ENCODE results near the gene NOSIP.
A peak's percentile ranks its signal among the peaks of the same experiment; 100 is the strongest.

The NOSIP gene

GRCh38 chr19:49594157-49594992 lies 14.0 kb upstream of the NOSIP start:
- Histone ChIP-seq H3K9ac (ENCODE audit: low read length in 2 of 2) (peak overlapping the region in 1 of 2 donors; percentile 19), H3K27me3 (ENCODE audit: control insufficient read depth in 1 of 2, insufficient read depth in 2 of 2, low read length in 2 of 2) (no peaks in the 10 kb centered on the region), H3K4me3 (ENCODE audit: low read length in 2 of 2) (no peak overlapping the region)

GRCh38 chr19:49593233-49594113 lies 13.1 kb upstream of the NOSIP start:
- peak overlapping the region in 1 of 2 donors; percentile 83 for H3K4me3 ChIP-seq (ENCODE audit: low read length in 2 of 2)
- peak overlapping the region; percentile 19 to 30 for H3K9ac ChIP-seq (ENCODE audit: low read length in 2 of 2)
- H3K27me3 ChIP-seq (ENCODE audit: control insufficient read depth in 1 of 2, insufficient read depth in 2 of 2, low read length in 2 of 2), result no peaks in the 10 kb centered on the region
- H3K36me3 ChIP-seq (ENCODE audit: control insufficient read depth in 2 of 2, insufficient read depth in 2 of 2, low read length in 2 of 2), result peaks cover 3 to 12% of the 10 kb centered on the region in 2 donors
- H3K9me3 ChIP-seq (ENCODE audit: control insufficient read depth in 2 of 2, low read length in 2 of 2), result no peaks in the 10 kb centered on the region
- H3K4me1 ChIP-seq (ENCODE audit: control insufficient read depth, insufficient read depth, low read length), result peaks cover 30% of the 10 kb centered on the region
- H3K27ac ChIP-seq (ENCODE audit: low read length), result peak overlapping the region; percentile 83

More at GRCh38 chr19:49594157-49594992, 14.0 kb upstream of the NOSIP start:
- Histone ChIP-seq H3K4me1 (ENCODE audit: control insufficient read depth, insufficient read depth, low read length) (peaks cover 30% of the 10 kb centered on the region), H3K9me3 (ENCODE audit: control insufficient read depth in 2 of 2, low read length in 2 of 2) (no peaks in the 10 kb centered on the region), H3K27ac (ENCODE audit: low read length) (peak overlapping the region; percentile 83), H3K36me3 (ENCODE audit: control insufficient read depth in 2 of 2, insufficient read depth in 2 of 2, low read length in 2 of 2) (peaks cover 12 to 21% of the 10 kb centered on the region in 2 donors)

GRCh38 chr19:49592486-49593232 lies 12.3 kb upstream of the NOSIP start:
- Histone ChIP-seq H3K4me1 (ENCODE audit: control insufficient read depth, insufficient read depth, low read length) (peaks cover 30% of the 10 kb centered on the region), H3K27me3 (ENCODE audit: control insufficient read depth in 1 of 2, insufficient read depth in 2 of 2, low read length in 2 of 2) (no peaks in the 10 kb centered on the region), H3K4me3 (ENCODE audit: low read length in 2 of 2) (peak overlapping the region; percentile 83 to 85), H3K36me3 (ENCODE audit: control insufficient read depth in 2 of 2, insufficient read depth in 2 of 2, low read length in 2 of 2) (peaks cover 3 to 10% of the 10 kb centered on the region in 2 donors), H3K27ac (ENCODE audit: low read length) (peak overlapping the region; percentile 83), H3K9me3 (ENCODE audit: control insufficient read depth in 2 of 2, low read length in 2 of 2) (no peaks in the 10 kb centered on the region), H3K9ac (ENCODE audit: low read length in 2 of 2) (peak overlapping the region; percentile 61 to 62)

GRCh38 chr19:49591731-49592485 lies 11.6 kb upstream of the NOSIP start:
- Histone ChIP-seq H3K4me3 (ENCODE audit: low read length in 2 of 2) (peak overlapping the region; percentile 83 to 85), H3K9me3 (ENCODE audit: control insufficient read depth in 2 of 2, low read length in 2 of 2) (no peaks in the 10 kb centered on the region), H3K36me3 (ENCODE audit: control insufficient read depth in 2 of 2, insufficient read depth in 2 of 2, low read length in 2 of 2) (peaks cover 3 to 10% of the 10 kb centered on the region in 2 donors), H3K9ac (ENCODE audit: low read length in 2 of 2) (peak overlapping the region; percentile 61 to 62), H3K27ac (ENCODE audit: low read length) (peak overlapping the region; percentile 83), H3K27me3 (ENCODE audit: control insufficient read depth in 1 of 2, insufficient read depth in 2 of 2, low read length in 2 of 2) (no peaks in the 10 kb centered on the region), H3K4me1 (ENCODE audit: control insufficient read depth, insufficient read depth, low read length) (peaks cover 30% of the 10 kb centered on the region)

GRCh38 chr19:49590971-49591730 lies 10.8 kb upstream of the NOSIP start, which contains the start of gene PRR12:
Gene PRR12, plus strand, starts transcription at chr19:49591182. Its CDS starts 473 bp downstream, at chr19:49591655.
- Histone ChIP-seq H3K27me3 (ENCODE audit: control insufficient read depth in 1 of 2, insufficient read depth in 2 of 2, low read length in 2 of 2) (no peaks in the 10 kb centered on the region), H3K36me3 (ENCODE audit: control insufficient read depth in 2 of 2, insufficient read depth in 2 of 2, low read length in 2 of 2) (peaks cover 3 to 10% of the 10 kb centered on the region in 2 donors), H3K9ac (ENCODE audit: low read length in 2 of 2) (peak within 1 kb of the TSS; percentile 87 to 91), H3K4me1 (ENCODE audit: control insufficient read depth, insufficient read depth, low read length) (peaks cover 30% of the 10 kb centered on the region), H3K4me3 (ENCODE audit: low read length in 2 of 2) (peak within 1 kb of the TSS; percentile 90 to 93), H3K9me3 (ENCODE audit: control insufficient read depth in 2 of 2, low read length in 2 of 2) (no peaks in the 10 kb centered on the region), H3K27ac (ENCODE audit: low read length) (peak within 1 kb of the TSS; percentile 87)

GRCh38 chr19:49590071-49590970 lies 10.0 kb upstream of the NOSIP start:
- Histone ChIP-seq H3K9me3 (ENCODE audit: control insufficient read depth in 2 of 2, low read length in 2 of 2) (no peaks in the 10 kb centered on the region), H3K9ac (ENCODE audit: low read length in 2 of 2) (peak overlapping the region; percentile 87 to 91), H3K4me3 (ENCODE audit: low read length in 2 of 2) (peak overlapping the region; percentile 90 to 93), H3K27ac (ENCODE audit: low read length) (peak overlapping the region; percentile 87), H3K36me3 (ENCODE audit: control insufficient read depth in 2 of 2, insufficient read depth in 2 of 2, low read length in 2 of 2) (peaks cover 0 to 10% of the 10 kb centered on the region in 2 donors), H3K4me1 (ENCODE audit: control insufficient read depth, insufficient read depth, low read length) (peaks cover 30% of the 10 kb centered on the region), H3K27me3 (ENCODE audit: control insufficient read depth in 1 of 2, insufficient read depth in 2 of 2, low read length in 2 of 2) (no peaks in the 10 kb centered on the region)

- Histone ChIP-seq H3K4me1 (ENCODE audit: control insufficient read depth, insufficient read depth, low read length) (peaks cover 30% of the 10 kb centered on the region), H3K4me3 (ENCODE audit: low read length in 2 of 2) (no peak overlapping the region), H3K9me3 (ENCODE audit: control insufficient read depth in 2 of 2, low read length in 2 of 2) (no peaks in the 10 kb centered on the region), H3K36me3 (ENCODE audit: control insufficient read depth in 2 of 2, insufficient read depth in 2 of 2, low read length in 2 of 2) (peaks cover 0 to 6% of the 10 kb centered on the region in 2 donors), H3K27me3 (ENCODE audit: control insufficient read depth in 1 of 2, insufficient read depth in 2 of 2, low read length in 2 of 2) (no peaks in the 10 kb centered on the region), H3K27ac (ENCODE audit: low read length) (no peak overlapping the region), H3K9ac (ENCODE audit: low read length in 2 of 2) (no peak overlapping the region)
Measured at GRCh38 chr19:49589502-49589905, 9.1 kb upstream of the NOSIP start.

GRCh38 chr19:49588365-49589122 lies 8.2 kb upstream of the NOSIP start:
- H3K27ac ChIP-seq (ENCODE audit: low read length), result no peak overlapping the region

More at GRCh38 chr19:49588365-49589122, 8.2 kb upstream of the NOSIP start:
- no peaks in the 10 kb centered on the region for H3K27me3 ChIP-seq (ENCODE audit: control insufficient read depth in 1 of 2, insufficient read depth in 2 of 2, low read length in 2 of 2)
- H3K36me3 ChIP-seq (ENCODE audit: control insufficient read depth in 2 of 2, insufficient read depth in 2 of 2, low read length in 2 of 2), result no peaks in the 10 kb centered on the region
- no peak overlapping the region for H3K4me3 ChIP-seq (ENCODE audit: low read length in 2 of 2)
- H3K9ac ChIP-seq (ENCODE audit: low read length in 2 of 2), result no peak overlapping the region
- peaks cover 22% of the 10 kb centered on the region for H3K4me1 ChIP-seq (ENCODE audit: control insufficient read depth, insufficient read depth, low read length)
- H3K9me3 ChIP-seq (ENCODE audit: control insufficient read depth in 2 of 2, low read length in 2 of 2), result no peaks in the 10 kb centered on the region

All from stomach smooth muscle (tissue), 2 donors.